Right atrium auricular region (tissue), 2 donors: ENCODE results near the gene SLC35G1. TPM values are rescaled to one million over a fixed set of nuclear protein-coding genes. Genes with fewer than 3 reads are reported as not detected.

Experiments used
- DNase-seq: peaks from one replicate; pipeline ENCODE4 v3.0.0-alpha.2; 2019; ENCODE audit warnings: low spot score
- H3K27ac ChIP-seq, 2 donors: fragments of 200-600 bp; sonication (generic); 1 replicate in 1 of 2; 2 replicates in 1 of 2; pipeline ENCODE4 v1.5.1; 2016 to 2019
- H3K27me3 ChIP-seq, 2 donors: fragments of 200-600 bp; sonication (generic); one replicate each; pipeline versions ENCODE4 v1.5.1 to v1.6.0; 2017 to 2019
- H3K36me3 ChIP-seq: fragments of 200-600 bp; sonication (generic); one replicate; pipeline ENCODE4 v1.5.1; 2016
- H3K4me1 ChIP-seq, 2 donors: fragments of 200-600 bp; sonication (generic); one replicate each; pipeline versions ENCODE4 v1.5.1 to v1.6.0; 2017 to 2019
- H3K4me3 ChIP-seq, 2 donors: fragments of 200-600 bp; sonication (generic); 1 replicate in 1 of 2; 2 replicates in 1 of 2; pipeline ENCODE4 v1.5.1; 2017 to 2019; ENCODE audit warnings: mild to moderate bottlenecking in 1 of 2, moderate library complexity in 1 of 2
- H3K9me3 ChIP-seq, 2 donors: fragments of 200-600 bp; sonication (generic); one replicate each; pipeline ENCODE4 v1.5.1; 2019
- total RNA-seq, 2 donors: library from RNA; depleted of rRNA; stranded (reverse); fragments of >200 nt; gene quantifications; one replicate each; pipeline ENCODE4 v1.1.0, GENCODE V29; 2016
- TF ChIP-seq, protein P1 (sequence below), 2 donors: fragments of 200-600 bp; sonication (generic); IDR thresholded peaks; one replicate each; pipeline ENCODE4 v1.5.1; 2019; ENCODE audit warnings: antibody characterized with exemption in 2 of 2

Gene SLC35G1
- total RNA-seq, 2 donors from 2014 or later: 3.5 to 5.6 TPM

DNA sequence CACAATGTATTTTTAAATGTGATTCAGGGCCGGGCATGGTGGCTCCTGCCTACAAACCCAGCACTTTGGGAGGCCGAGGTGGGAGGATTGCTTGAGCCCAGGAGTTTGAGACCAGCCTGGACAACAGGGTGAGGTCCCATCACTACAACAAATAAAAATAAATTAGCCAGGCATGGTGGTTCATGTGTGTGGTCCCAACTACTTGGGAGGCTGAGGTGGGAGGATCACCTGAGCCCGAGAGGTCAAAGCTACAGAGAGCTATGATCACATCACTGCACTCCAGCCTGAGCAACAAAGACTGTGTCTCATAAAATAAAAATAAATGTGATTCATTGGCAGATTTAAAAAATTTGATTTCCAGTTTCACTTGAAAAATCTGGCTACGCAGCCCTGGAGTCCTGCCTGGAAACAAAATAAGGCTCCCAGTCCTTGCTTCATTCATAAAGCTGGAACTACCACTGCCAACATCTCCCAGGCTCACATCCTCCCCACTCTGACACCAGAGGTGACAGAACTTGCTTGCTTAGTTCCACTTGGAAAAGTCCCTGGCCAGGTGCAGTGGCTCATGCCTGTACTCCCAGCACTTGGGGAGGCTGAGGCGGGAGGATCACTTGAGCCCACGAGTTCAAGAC lies 27.9 kb upstream of the SLC35G1 start:
- H3K27ac ChIP-seq: no peak overlapping the region
- TF ChIP-seq, protein P1, sequence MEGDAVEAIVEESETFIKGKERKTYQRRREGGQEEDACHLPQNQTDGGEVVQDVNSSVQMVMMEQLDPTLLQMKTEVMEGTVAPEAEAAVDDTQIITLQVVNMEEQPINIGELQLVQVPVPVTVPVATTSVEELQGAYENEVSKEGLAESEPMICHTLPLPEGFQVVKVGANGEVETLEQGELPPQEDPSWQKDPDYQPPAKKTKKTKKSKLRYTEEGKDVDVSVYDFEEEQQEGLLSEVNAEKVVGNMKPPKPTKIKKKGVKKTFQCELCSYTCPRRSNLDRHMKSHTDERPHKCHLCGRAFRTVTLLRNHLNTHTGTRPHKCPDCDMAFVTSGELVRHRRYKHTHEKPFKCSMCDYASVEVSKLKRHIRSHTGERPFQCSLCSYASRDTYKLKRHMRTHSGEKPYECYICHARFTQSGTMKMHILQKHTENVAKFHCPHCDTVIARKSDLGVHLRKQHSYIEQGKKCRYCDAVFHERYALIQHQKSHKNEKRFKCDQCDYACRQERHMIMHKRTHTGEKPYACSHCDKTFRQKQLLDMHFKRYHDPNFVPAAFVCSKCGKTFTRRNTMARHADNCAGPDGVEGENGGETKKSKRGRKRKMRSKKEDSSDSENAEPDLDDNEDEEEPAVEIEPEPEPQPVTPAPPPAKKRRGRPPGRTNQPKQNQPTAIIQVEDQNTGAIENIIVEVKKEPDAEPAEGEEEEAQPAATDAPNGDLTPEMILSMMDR (IDR thresholded peaks at IDR 0.05): no peak
- DNase-seq: no peak
- H3K36me3 ChIP-seq: no peaks in the 10 kb centered on the region
- H3K4me1 ChIP-seq: no peaks in the 10 kb centered on the region
- no peaks in the 10 kb centered on the region for H3K9me3 ChIP-seq
- no peaks in the 10 kb centered on the region for H3K27me3 ChIP-seq
- no peak overlapping the region for H3K4me3 ChIP-seq

DNA sequence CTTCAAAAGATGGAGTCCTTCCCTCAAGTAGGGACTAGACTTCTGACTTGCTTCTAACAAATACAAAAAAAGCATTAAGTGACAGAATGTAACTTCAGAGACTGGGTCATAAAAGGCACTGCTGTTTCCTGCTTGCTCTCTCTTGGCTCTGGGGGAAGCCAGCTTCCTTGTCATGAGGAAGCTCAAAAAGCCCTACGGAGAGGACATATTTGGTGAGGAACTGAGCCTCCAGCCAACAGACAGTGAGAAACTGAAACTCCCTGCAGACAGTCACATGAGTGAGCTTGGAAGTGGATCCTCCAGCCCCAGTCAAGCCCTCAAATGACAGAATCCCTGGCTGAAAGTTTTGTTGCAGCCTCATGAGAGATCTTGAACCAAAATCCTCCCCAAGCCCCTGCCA lies 26.3 kb upstream of the SLC35G1 start:
- Histone ChIP-seq H3K9me3 (no peaks in the 10 kb centered on the region), H3K27me3 (no peaks in the 10 kb centered on the region), H3K36me3 (no peaks in the 10 kb centered on the region), H3K4me1 (no peaks in the 10 kb centered on the region), H3K27ac (no peak overlapping the region), H3K4me3 (no peak overlapping the region)
- no peak for DNase-seq
- TF ChIP-seq, protein P1 (IDR thresholded peaks at IDR 0.05): no peak

DNA sequence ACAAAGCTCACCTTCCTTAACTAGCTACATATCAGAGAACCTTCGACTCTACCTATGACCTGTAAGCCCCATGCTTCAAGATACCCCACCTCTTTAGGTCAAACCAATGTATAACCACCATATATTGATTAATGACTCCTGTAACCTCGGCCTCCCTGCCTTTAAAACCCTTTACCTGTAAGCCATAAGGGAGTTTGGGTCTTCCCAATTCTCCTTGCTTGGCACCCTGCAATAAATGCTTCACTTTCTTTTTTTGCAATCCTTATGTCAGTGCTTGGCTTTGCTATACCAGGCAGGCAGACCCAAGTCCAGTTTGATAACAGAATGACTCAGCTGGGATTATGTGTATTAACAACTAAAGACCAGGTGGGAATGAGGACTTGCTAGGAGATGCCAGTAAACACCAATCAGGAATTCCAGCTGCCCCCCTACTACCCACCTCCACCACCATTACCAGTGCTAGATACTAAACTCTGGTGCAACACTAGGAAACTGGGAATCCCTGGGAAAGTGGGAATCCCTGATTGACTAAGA lies 22.0 kb upstream of the SLC35G1 start:
- Histone ChIP-seq H3K27me3 (no peaks in the 10 kb centered on the region), H3K4me1 (no peaks in the 10 kb centered on the region), H3K36me3 (no peaks in the 10 kb centered on the region), H3K9me3 (no peaks in the 10 kb centered on the region), H3K27ac (no peak overlapping the region), H3K4me3 (no peak overlapping the region)
- no peak for DNase-seq
- TF ChIP-seq, protein P1 (IDR thresholded peaks at IDR 0.05): no peak

DNA sequence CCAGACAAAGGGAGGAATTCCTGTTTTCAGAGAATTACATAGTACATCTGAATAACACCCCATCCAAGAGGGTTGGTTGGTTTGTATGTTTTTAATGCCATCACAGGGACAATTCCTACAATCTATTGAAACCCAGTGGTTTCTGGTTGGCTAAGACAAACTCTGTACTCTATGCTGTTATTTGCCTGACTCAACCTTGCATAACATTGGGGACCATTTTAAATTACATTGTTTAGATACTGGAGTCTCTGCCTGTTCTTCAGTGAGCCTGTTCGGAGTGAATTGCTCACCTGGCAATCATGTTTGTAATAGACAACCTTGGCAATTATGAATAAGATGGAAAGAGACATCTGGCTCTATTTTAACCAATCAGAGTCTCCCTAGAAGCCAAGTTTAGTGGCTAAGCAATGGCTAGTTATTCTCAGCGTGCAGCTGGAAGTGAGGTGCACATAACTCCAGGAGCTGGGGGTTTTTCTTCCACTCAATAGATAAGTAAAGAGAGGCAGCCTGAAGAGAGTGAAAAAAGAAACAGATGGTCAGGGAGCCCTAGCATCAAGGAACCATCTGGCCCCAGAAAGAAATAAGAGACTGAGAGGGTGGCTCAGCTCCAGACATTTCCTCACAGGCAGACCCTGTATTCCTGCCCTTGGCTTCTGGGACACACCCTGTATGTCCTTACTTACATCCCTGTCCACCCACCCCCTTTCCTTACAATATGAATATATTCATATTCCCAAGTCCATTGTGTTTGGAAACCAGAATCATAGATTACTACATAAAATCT lies 21.2 kb upstream of the SLC35G1 start:
- no peak overlapping the region for H3K4me3 ChIP-seq
- no peak for DNase-seq

DNA sequence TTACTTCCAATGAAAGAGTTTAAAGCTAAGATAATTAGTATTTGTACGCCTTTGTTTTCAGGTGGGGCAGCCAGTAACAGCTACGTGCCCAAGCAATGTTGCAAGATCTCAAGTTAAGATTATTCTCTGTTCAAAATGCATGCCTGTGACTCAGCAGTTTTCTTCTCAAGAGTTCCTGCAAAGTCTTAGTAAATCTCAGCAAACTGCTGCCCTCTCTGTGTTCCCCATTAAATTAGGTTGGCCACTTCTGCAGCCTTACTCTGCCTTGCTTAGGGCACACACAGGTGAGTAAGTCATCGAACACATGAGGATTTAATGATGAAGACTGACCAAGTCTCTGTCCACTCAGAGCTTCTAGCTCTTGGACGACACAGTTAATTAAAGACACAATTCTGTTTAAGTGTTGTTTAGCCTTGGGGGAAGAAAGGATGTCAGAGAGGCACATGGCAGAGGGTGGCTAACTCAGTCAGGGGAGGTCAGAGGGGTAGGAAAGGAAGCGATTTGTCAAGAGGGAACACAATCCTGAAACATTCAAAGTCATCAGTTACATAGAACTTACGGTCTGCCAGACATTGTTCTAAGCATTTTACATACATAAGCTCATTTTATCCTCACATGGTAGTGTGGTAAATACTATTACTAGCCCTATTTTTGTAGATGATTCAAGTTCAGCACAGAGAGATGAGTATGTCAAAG lies 20.2 kb upstream of the SLC35G1 start:
- Histone ChIP-seq H3K27ac (no peak overlapping the region), H3K4me1 (no peaks in the 10 kb centered on the region), H3K4me3 (no peak overlapping the region), H3K9me3 (no peaks in the 10 kb centered on the region), H3K27me3 (no peaks in the 10 kb centered on the region), H3K36me3 (no peaks in the 10 kb centered on the region)
- no peak for DNase-seq
- TF ChIP-seq, protein P1 (IDR thresholded peaks at IDR 0.05): no peak

More for the DNA sequence above, 21.2 kb upstream of the SLC35G1 start:
- Histone ChIP-seq H3K27me3 (no peaks in the 10 kb centered on the region), H3K27ac (no peak overlapping the region), H3K4me1 (no peaks in the 10 kb centered on the region), H3K36me3 (no peaks in the 10 kb centered on the region), H3K9me3 (no peaks in the 10 kb centered on the region)
- TF ChIP-seq, protein P1 (IDR thresholded peaks at IDR 0.05): no peak
